ENCODE results near the gene DPP8.
"Not testable (repeated sequence)": the region's sequence is repeated elsewhere in the genome, so short reads cannot be mapped to it uniquely, and the experiment has no call there.

DPP8 gene

GRCh38 chr15:65400760-65401610 lies 116.5 kb downstream of the DPP8 start:
- DNase-seq = peak in 1 of 2 donors; percentile 65

- DNase-seq = no peak
These were observed 117.5 kb downstream of the DPP8 start for GRCh38 chr15:65399997-65400396.

DNA sequence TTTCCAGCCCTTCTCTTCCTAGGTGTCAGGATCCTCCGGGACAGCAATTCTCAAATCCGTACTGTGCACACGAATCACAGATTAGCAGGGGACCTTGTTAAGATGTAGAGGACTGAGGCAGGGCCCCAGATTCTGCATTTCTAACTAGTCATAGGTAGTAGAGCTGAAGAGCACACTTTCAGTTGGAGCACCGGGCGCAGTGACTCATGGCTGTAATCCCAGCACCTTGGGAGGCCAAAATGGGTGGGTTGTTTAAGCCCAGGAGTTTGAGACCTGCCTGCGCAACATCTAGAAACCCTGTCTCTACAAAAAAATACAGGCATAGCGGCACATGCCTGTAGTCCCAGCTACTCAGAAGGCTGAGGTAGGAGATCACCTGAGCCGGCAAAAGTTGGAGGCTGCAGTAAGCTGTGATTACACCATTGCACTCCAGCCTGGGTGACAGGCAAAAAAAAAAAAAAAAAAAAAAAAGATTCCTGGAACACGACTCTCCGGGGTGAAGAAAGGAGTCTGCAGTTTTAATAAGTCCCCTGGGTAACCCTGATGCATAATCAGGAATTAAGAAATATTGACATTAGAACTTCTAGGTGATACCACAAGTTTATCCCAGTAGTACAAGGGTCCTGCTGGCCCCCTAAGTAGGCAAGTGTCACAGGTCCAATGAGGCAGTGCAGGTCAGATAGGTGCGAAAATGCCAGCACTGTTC lies 118.3 kb downstream of the DPP8 start:
- DNase-seq = no peak

GRCh38 chr15:65398486-65398885 lies 119.0 kb downstream of the DPP8 start:
- DNase-seq = not testable (repeated sequence)

GRCh38 chr15:65396965-65397317 lies 120.5 kb downstream of the DPP8 start:
- no peak for DNase-seq

DNA sequence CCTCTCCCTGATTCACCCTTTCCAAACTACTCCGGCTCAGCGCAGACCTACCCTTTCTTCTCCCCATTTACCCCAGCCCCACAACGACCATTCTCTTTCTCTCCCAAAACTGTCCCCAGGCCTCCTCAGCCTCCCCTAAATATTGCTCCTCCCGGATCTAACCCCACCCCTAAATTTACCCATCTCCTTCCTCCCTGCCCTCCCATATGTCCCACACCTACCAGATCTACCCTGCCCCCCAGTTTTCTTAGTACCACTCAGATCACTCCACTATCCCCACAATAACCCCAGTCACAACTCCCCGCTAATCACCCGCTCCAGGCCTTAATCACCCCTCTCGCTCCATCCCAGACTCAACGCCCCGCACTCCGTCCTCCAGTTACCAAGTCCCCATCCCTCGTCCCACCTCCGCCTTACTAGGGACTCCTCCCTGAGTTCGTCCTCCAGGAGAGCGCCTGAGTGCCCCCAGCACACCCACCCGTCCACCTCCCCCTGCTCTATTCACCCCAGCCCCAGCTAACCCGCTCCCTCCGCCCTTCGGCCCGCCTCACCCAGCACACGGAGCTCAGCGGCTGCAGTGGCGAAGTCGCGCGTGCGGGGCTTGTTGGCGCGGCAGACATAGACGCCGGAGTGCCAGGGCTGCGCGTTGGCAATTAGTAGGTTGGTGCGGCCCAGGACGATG lies 121.1 kb downstream of the DPP8 start:
- no peak for DNase-seq

GRCh38 chr15:65395567-65396202 lies 121.8 kb downstream of the DPP8 start:
- DNase-seq = no peak

DNA sequence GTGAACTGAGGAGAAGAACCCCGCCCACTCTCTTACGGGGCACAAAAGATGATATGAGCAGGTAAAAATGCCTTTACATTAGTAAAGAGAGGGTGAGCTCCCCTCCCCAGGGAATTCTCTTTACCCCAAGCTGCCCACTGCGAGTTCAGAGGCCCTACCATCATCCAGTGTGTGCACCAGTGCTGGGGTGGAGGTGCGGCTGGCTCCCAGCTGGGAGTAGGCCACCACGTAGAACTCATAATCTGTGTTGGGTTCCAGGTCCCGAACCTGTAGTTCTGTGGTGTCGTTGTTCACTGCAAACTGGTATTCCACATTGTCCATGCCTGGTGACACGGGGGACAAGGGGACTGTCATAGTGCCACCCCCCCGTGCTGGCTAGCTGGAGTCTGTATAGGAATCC lies 122.6 kb downstream of the DPP8 start:
- no peak for DNase-seq

DNA sequence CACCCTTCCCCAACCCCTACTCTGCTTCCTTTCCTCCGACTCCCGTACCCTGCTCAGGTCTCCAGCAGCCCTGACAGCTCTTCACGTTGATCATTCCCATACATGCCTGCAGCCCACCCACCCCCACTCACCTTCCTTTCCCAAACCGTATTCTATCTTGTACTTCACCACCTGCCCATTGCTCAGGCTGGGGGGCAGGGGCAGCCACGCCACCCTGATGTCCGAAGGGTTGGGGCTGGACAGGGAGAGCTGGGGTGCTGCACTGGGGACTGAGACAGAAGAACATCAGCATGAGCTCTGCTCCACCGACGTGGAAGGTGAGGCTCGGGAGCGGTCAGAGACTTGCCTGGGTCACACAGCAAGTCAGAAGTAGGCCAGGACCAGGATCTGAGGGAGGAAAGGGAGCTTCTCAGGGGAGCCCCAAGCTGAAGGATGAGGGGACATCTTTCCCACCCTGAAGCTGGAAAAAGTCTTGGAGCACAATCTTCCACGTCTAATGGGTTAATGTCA lies 123.2 kb downstream of the DPP8 start:
- no peak for DNase-seq

- no peak for DNase-seq
These were observed 123.9 kb downstream of the DPP8 start for GRCh38 chr15:65393557-65393956.

DNA sequence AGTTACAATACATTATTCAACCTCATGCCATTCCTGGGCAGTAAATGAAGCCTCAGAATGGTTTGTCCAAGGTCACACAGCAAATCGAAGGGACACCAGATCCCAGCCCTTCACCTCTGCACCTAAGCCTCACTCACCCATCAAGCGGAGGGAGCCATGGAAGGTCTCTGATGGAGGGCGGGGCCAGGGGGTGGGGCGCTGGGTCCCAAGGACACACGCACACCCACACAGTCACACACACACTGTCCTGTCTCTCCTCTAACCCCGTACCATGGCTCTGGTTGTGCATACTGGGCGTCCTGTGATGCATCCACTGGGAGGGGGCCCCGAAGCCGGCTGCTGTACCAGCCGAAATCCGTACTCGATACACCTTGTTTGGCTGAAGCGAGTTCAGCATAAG lies 124.4 kb downstream of the DPP8 start:
- no peak for DNase-seq
